Adrenal gland (tissue), 12 donors: ENCODE data around the gene SPCS2. TPM values are rescaled to one million over a fixed set of nuclear protein-coding genes. Genes with fewer than 3 reads are reported as not detected.

Experiments used
- DNase-seq, 7 donors: peaks; one replicate each; pipeline ENCODE4 v3.0.0-alpha.2; 2019 to 2020
- H3K27ac ChIP-seq, 5 donors: fragments of 200-600 bp; sonication (generic) in 4 of 5; 1 replicate in 3 of 5; 2 replicates in 2 of 5; pipeline versions ENCODE4 v1.5.1 to v1.8.0; 2016 to 2020; ENCODE audit warnings: mild to moderate bottlenecking in 1 of 5
- H3K27me3 ChIP-seq: fragments of 200-600 bp; 2 replicates; pipeline ENCODE4 v1.8.0; 2021
- H3K36me3 ChIP-seq, 2 donors: fragments of 200-600 bp; replicated peaks in 1 of 2; 1 replicate in 1 of 2; 2 replicates in 1 of 2; pipeline versions ENCODE4 v1.5.1 to v1.8.0; 2018 to 2022
- H3K4me1 ChIP-seq, 2 donors: fragments of 200-600 bp; replicated peaks in 1 of 2; 1 replicate in 1 of 2; 2 replicates in 1 of 2; pipeline versions ENCODE4 v1.5.1 to v1.8.0; 2018 to 2021
- H3K4me3 ChIP-seq, 4 donors: fragments of 200-600 bp; sonication (generic) in 3 of 4; one replicate each; pipeline ENCODE4 v1.5.1; 2016 to 2018
- H3K9me3 ChIP-seq, 3 donors: fragments of 200-600 bp; sonication (generic) in 1 of 3; replicated peaks in 1 of 3; 1 replicate in 2 of 3; 2 replicates in 1 of 3; pipeline versions ENCODE4 v1.5.1 to v1.8.0; 2016 to 2021
- POLR2A ChIP-seq, 2 donors: fragments of 450-650 bp; IDR thresholded peaks; one replicate each; pipeline ENCODE4 v1.6.1; 2017; ENCODE audit warnings: antibody characterized with exemption in 2 of 2, mild to moderate bottlenecking in 2 of 2, moderate library complexity in 1 of 2
- WGBS, 4 donors: extraction: QIAGEN DNeasy Blood & Tissue Kit in 2 of 4; methylation state at CpG; one replicate each; pipeline versions ENCODE4 v1.1.5 to v1.1.7; 2013 to 2017; 5-methylcytosine and 5-hydroxymethylcytosine counted together
- intact Hi-C, 2 donors: fragments of 100-400 bp; cut with DNase I; formaldehyde crosslinking; loops; one replicate each; pipeline versions ENCODE4 v1.14.1 to v1.15.0; 2022 to 2023
- polyA plus RNA-seq, 3 donors: library from polyadenylated mRNA; stranded (reverse); fragments of 200-250 nt in 2 of 3; fragments of 350-450 nt in 1 of 3; fragmentation: Illumina TruSeq in 1 of 3; extraction: RNeasy Lipid Tissue Mini Kit (QIAGEN cat#74804) in 1 of 3; gene quantifications; one replicate each; pipeline ENCODE4 v1.2.3, GENCODE V29; 2013 to 2014
- total RNA-seq, 9 donors: library from RNA; depleted of rRNA in 4 of 9; stranded (reverse); fragments of >200 nt in 4 of 9; fragments of 120-200 nt in 1 of 9; fragmentation: NEBNext Ultra II Directional in 1 of 9; extraction: Animal tissue kit (Norgen Biotek cat#: 25700) in 1 of 9; gene quantifications; one replicate each; pipeline versions ENCODE4 v1.1.0 to v1.2.4, GENCODE V29; 2013 to 2023
- TF ChIP-seq, protein P1 (sequence below), 6 experiments: fragments of 450-650 bp in 4 of 6; fragments of 200-600 bp in 2 of 6; sonication (generic) in 1 of 6; IDR thresholded peaks; 1 replicate in 5 of 6; 2 replicates in 1 of 6; pipeline versions ENCODE4 v1.5.1 to v1.8.0; 2016 to 2021; ENCODE audit warnings: antibody characterized with exemption in 6 of 6, mild to moderate bottlenecking in 2 of 6, moderate library complexity in 1 of 6
- donor health status: healthy with polysubstance abuse.
- donor health status: Bipolar disorder and iron deficiency.
- donor health status: DM: yes; HTN: yes; CAD: no.
- donor health status: DM: no; HTN: no; CAD: no.
- donor health status: DM: no; HTN: no; CAD: no.
- donor health status: DM: yes; HTN: yes; CAD: no.

Gene SPCS2
- total and polyA plus RNA-seq, 12 donors = 38.6 to 287 (median 124) TPM

DNA sequence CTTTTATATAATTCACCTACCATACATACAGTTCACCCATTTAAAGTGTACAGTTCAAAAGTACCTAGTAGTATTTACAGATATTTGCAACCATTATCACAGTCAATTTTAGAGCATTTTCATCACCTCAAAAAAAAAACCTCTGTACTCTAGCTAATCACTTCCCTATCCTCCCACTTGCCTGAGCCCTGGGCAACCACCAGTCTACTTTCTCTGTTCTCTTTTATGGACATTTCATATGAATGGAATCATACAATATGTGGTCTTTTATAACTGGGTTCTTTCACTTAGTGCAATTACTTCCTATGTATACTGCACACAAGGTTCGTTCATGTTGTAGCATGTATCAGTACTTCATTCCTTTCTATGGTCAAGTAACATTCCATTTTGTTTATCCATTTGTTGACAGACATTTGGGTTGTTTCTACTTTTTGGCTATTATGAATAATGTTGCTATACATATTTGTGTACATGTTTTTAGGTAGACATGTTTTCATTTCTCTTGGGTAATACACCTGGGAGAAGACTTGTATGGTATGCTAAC lies 21.9 kb downstream of the SPCS2 start:
- Histone ChIP-seq H3K27ac (no peak overlapping the region), H3K9me3 (no peaks in the 10 kb centered on the region), H3K4me3 (no peak overlapping the region), H3K4me1 (no peaks in the 10 kb centered on the region), H3K36me3 (peaks cover 0 to 22% of the 10 kb centered on the region in 2 donors), H3K27me3 (no peaks in the 10 kb centered on the region)
- intact Hi-C loops = no loop called here
- WGBS, 4 donors = 86 to 90% (median 89%) methylated on average over 1 of the region's 1 CpG
- TF ChIP-seq POLR2A (IDR thresholded peaks at IDR 0.05) = no peak
- TF ChIP-seq, protein P1, sequence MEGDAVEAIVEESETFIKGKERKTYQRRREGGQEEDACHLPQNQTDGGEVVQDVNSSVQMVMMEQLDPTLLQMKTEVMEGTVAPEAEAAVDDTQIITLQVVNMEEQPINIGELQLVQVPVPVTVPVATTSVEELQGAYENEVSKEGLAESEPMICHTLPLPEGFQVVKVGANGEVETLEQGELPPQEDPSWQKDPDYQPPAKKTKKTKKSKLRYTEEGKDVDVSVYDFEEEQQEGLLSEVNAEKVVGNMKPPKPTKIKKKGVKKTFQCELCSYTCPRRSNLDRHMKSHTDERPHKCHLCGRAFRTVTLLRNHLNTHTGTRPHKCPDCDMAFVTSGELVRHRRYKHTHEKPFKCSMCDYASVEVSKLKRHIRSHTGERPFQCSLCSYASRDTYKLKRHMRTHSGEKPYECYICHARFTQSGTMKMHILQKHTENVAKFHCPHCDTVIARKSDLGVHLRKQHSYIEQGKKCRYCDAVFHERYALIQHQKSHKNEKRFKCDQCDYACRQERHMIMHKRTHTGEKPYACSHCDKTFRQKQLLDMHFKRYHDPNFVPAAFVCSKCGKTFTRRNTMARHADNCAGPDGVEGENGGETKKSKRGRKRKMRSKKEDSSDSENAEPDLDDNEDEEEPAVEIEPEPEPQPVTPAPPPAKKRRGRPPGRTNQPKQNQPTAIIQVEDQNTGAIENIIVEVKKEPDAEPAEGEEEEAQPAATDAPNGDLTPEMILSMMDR (IDR thresholded peaks at IDR 0.05) = no peak
- DNase-seq = no peak

DNA sequence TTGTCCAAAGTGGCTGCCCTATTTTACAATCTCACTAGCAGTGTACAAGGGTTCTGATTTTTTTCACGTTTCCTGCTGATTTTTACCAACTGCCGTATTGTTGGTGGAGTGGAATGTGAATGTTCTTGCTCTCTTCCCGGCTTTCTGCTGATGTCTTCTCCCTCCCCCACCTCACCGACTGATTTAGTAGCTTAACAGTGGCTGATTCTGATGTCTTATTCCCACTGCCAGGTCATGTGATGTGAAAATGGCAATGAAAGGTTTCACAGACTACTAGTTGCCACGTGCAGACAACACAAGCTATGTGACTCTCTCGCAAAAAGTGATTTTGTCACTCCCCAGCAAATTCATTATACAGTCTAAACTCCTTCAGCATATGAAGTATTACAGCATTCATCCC lies 22.4 kb downstream of the SPCS2 start:
- Histone ChIP-seq H3K27me3 (no peaks in the 10 kb centered on the region), H3K4me1 (no peaks in the 10 kb centered on the region), H3K9me3 (no peaks in the 10 kb centered on the region), H3K36me3 (peaks cover 0 to 25% of the 10 kb centered on the region in 2 donors), H3K27ac (no peak overlapping the region), H3K4me3 (no peak overlapping the region)
- no peak for DNase-seq
- intact Hi-C loops = no loop called here
- 80 to 87% (median 84%) methylated on average over 6 of the region's 6 CpGs for WGBS, 4 donors
- TF ChIP-seq POLR2A (IDR thresholded peaks at IDR 0.05) = no peak
- TF ChIP-seq, protein P1 (IDR thresholded peaks at IDR 0.05) = no peak

DNA sequence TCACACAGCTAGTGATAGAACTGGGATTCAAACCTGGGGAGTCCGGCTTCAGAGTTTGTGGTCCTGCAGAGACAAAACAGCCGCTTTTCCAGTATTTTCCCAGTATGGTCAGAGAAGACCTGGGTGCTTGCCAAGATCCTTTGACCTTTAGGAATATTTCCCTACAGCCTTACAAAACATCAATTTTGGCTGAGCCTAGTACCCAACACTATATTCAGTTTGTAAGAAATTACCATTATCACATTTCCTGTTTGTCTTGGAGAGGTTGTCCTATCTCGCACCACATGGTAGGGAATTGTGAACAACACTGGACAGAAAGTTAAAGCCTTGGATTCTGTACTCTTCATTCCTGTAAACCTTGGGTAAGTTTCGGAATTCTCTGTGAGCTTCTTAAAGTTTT lies 29.0 kb downstream of the SPCS2 start:
- no peak for TF ChIP-seq POLR2A (IDR thresholded peaks at IDR 0.05)
- TF ChIP-seq, protein P1 (IDR thresholded peaks at IDR 0.05) = no peak

DNA sequence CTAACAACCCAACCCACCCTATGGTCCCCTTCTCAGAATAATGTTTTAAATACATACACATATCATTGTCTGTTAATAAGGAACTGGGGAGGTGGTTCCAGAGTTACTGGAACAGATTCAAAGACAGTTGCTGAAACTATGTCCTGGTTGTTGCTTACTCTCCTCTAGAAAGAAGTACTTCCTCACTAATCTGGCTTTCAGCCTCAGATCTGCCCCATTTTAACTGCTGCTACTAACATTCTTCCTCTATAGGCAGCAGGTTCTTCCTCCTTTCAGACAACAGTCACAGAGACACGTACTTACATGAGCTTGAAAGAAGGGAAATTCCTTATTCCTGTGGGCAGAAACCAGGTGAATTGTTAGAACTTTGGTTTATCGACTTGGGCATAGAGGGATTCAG lies 31.6 kb downstream of the SPCS2 start:
- Histone ChIP-seq H3K9me3 (no peaks in the 10 kb centered on the region), H3K4me1 (peaks cover 0 to 4% of the 10 kb centered on the region in 2 donors), H3K27ac (no peak overlapping the region), H3K4me3 (no peak overlapping the region), H3K27me3 (no peaks in the 10 kb centered on the region), H3K36me3 (peaks cover 0 to 11% of the 10 kb centered on the region in 2 donors)
- intact Hi-C loops = no loop called here
- WGBS, 4 donors = 80 to 96% (median 89%) methylated on average over 2 of the region's 2 CpGs
- no peak for DNase-seq
- TF ChIP-seq, protein P1 (IDR thresholded peaks at IDR 0.05) = no peak
- no peak for TF ChIP-seq POLR2A (IDR thresholded peaks at IDR 0.05)

More for the DNA sequence above, 29.0 kb downstream of the SPCS2 start:
- Histone ChIP-seq H3K9me3 (no peaks in the 10 kb centered on the region), H3K4me1 (peaks cover 0 to 4% of the 10 kb centered on the region in 2 donors), H3K27me3 (no peaks in the 10 kb centered on the region), H3K27ac (no peak overlapping the region), H3K4me3 (no peak overlapping the region), H3K36me3 (peaks cover 0 to 17% of the 10 kb centered on the region in 2 donors)
- DNase-seq = peak in 1 of 7 donors; percentile 36
- intact Hi-C loops = no loop called here
- 79 to 93% (median 86%) methylated on average over 4 of the region's 4 CpGs for WGBS, 4 donors
